NCI-H1930 (cell line): Measurements from ENCODE around the gene TANGO2.

Source experiments
- DNase-seq, 2 experiments: peaks; one replicate each; lab custom pipeline; 2025; lab: John Stamatoyannopoulos, UW

Gene TANGO2

GRCh38 chr22:20107471-20107901 is 86.6 kb downstream of the TANGO2 start:
- DNase-seq: no peak

- DNase-seq: no peak
Measured at GRCh38 chr22:20107951-20108756, 87.2 kb downstream of the TANGO2 start.

GRCh38 chr22:20108757-20109230 is 87.9 kb downstream of the TANGO2 start:
- no peak for DNase-seq

- no peak for DNase-seq
Measured at GRCh38 chr22:20109411-20110358, 88.8 kb downstream of the TANGO2 start.

GRCh38 chr22:20110359-20110985 is 89.6 kb downstream of the TANGO2 start:
- no peak for DNase-seq

GRCh38 chr22:20111045-20111688 is 90.3 kb downstream of the TANGO2 start:
- no peak for DNase-seq

GRCh38 chr22:20111689-20112622 is 91.0 kb downstream of the TANGO2 start:
- no peak for DNase-seq

GRCh38 chr22:20112623-20113511 is 92.0 kb downstream of the TANGO2 start:
- no peak for DNase-seq

GRCh38 chr22:20113551-20114310 is 92.8 kb downstream of the TANGO2 start:
- no peak for DNase-seq

- no peak for DNase-seq
Measured at GRCh38 chr22:20114506-20115475, 93.9 kb downstream of the TANGO2 start.

- no peak for DNase-seq
Measured at GRCh38 chr22:20115691-20116375, 94.9 kb downstream of the TANGO2 start, which contains the start of gene RANBP1. Gene RANBP1, plus strand, starts transcription at chr22:20116104. Its CDS starts 81 bp downstream, at chr22:20116185.

- no peak for DNase-seq
Measured at GRCh38 chr22:20116376-20116950, 95.6 kb downstream of the TANGO2 start.
